SK-N-SH treated with all-trans-retinoic acid at 6 μM for 48 hours (cell line): ENCODE results near the gene SOX5.
"Not testable (repeated sequence)": the region's sequence is repeated elsewhere in the genome, so short reads cannot be mapped to it uniquely, and the experiment has no call there.

Experiments used
- ATAC-seq: fragments of 200-7000 bp; cut with Tn5 transposase; 3 replicates; pipeline ENCODE4 v1.9.1; 2020; ENCODE audit warnings: mild to moderate bottlenecking, moderate library complexity
- BACH2 ChIP-seq: fragments of 250-450 bp; sonication (Bioruptor Pico); IDR thresholded peaks from 2 replicates; pipeline ENCODE4 v1.9.0; 2021; ENCODE audit warnings: mild to moderate bottlenecking, borderline replicate concordance
- CREB5 ChIP-seq: fragments of 250-450 bp; sonication (Bioruptor Pico); IDR thresholded peaks from 2 replicates; pipeline ENCODE4 v1.5.1; 2020; ENCODE audit warnings: low read depth, mild to moderate bottlenecking, moderate library complexity
- CSDC2 ChIP-seq: fragments of 250-450 bp; sonication (Bioruptor Pico); IDR thresholded peaks from 2 replicates; pipeline ENCODE4 v1.5.0; 2020; ENCODE audit warnings: mild to moderate bottlenecking, moderate library complexity
- ESRRG ChIP-seq: fragments of 250-450 bp; sonication (Bioruptor Pico); IDR thresholded peaks from 2 replicates; pipeline ENCODE4 v1.6.1; 2021; ENCODE audit warnings: mild to moderate bottlenecking
- GLIS3 ChIP-seq: fragments of 250-450 bp; sonication (Bioruptor Pico); IDR thresholded peaks from 2 replicates; pipeline ENCODE4 v1.5.0; 2020; ENCODE audit warnings: mild to moderate bottlenecking, moderate library complexity
- ISL1 ChIP-seq: fragments of 250-450 bp; sonication (Bioruptor Pico); IDR thresholded peaks from 2 replicates; pipeline ENCODE4 v2.1.2; 2022; ENCODE audit warnings: mild to moderate bottlenecking, moderate library complexity
- OSR1 ChIP-seq: fragments of 250-450 bp; sonication (Bioruptor Pico); IDR thresholded peaks from 2 replicates; pipeline ENCODE4 v1.8.0; 2022; ENCODE audit warnings: moderate library complexity, mild to moderate bottlenecking, inconsistent platforms
- PATZ1 ChIP-seq: fragments of 250-450 bp; sonication (Bioruptor Pico); IDR thresholded peaks from 2 replicates; pipeline ENCODE4 v1.8.0; 2020; ENCODE audit warnings: mild to moderate bottlenecking, moderate library complexity, borderline replicate concordance
- POU6F1 ChIP-seq: fragments of 250-450 bp; sonication (Bioruptor Pico); IDR thresholded peaks from 2 replicates; pipeline ENCODE4 v1.8.0; 2021; ENCODE audit warnings: low read depth, mild to moderate bottlenecking, moderate library complexity, borderline replicate concordance
- RARB ChIP-seq: fragments of 250-450 bp; sonication (Bioruptor Pico); IDR thresholded peaks from 2 replicates; pipeline ENCODE4 v1.8.0; 2021; ENCODE audit warnings: mild to moderate bottlenecking, moderate library complexity
- SNAI2 ChIP-seq: fragments of 250-450 bp; sonication (Bioruptor Pico); IDR thresholded peaks from 2 replicates; pipeline ENCODE4 v1.5.0; 2020; ENCODE audit warnings: mild to moderate bottlenecking, moderate library complexity
- TCF4 ChIP-seq: fragments of 250-450 bp; sonication (Bioruptor Pico); IDR thresholded peaks from 2 replicates; pipeline ENCODE4 v1.8.0; 2021; ENCODE audit warnings: mild to moderate bottlenecking, moderate library complexity, borderline replicate concordance
- TOX ChIP-seq: fragments of 250-450 bp; sonication (Bioruptor Pico); IDR thresholded peaks from 2 replicates; pipeline ENCODE4 v1.8.0; 2021; ENCODE audit warnings: mild to moderate bottlenecking, moderate library complexity, borderline replicate concordance
- TSHZ2 ChIP-seq: fragments of 250-450 bp; sonication (Bioruptor Pico); IDR thresholded peaks from 2 replicates; pipeline ENCODE4 v1.5.0; 2020; ENCODE audit warnings: mild to moderate bottlenecking, moderate library complexity
- ZC3H10 ChIP-seq: fragments of 250-450 bp; sonication (Bioruptor Pico); IDR thresholded peaks from 2 replicates; pipeline ENCODE4 v1.5.1; 2021; ENCODE audit warnings: mild to moderate bottlenecking, moderate library complexity
- ZFP3 ChIP-seq: fragments of 250-450 bp; sonication (Bioruptor Pico); IDR thresholded peaks from 2 replicates; pipeline ENCODE4 v1.5.0; 2020; ENCODE audit warnings: mild to moderate bottlenecking, moderate library complexity
- ZFP30 ChIP-seq: fragments of 450-650 bp; formaldehyde crosslinking; IDR thresholded peaks from 2 replicates; pipeline ENCODE4 v1.5.0; 2022; ENCODE audit warnings: mild to moderate bottlenecking, moderate library complexity
- ZNF565 ChIP-seq: fragments of 450-650 bp; formaldehyde crosslinking; conservative IDR thresholded peaks from 2 replicates; pipeline ENCODE4 v1.5.0; 2020; ENCODE audit warnings: low read depth, mild to moderate bottlenecking, moderate library complexity
- ZNF70 ChIP-seq: fragments of 450-650 bp; formaldehyde crosslinking; IDR thresholded peaks from 2 replicates; pipeline ENCODE4 v1.5.0; 2020; ENCODE audit warnings: mild to moderate bottlenecking, moderate library complexity
- ZNF8 ChIP-seq: fragments of 450-650 bp; formaldehyde crosslinking; IDR thresholded peaks from 2 replicates; pipeline ENCODE4 v1.5.0; 2020; ENCODE audit warnings: mild to moderate bottlenecking, moderate library complexity

The SOX5 gene

GRCh38 chr12:23827353-23827752, 122.1 kb downstream of the SOX5 start:
- TF ChIP-seq TCF4 (CRISPR knock-in tag) (no peak), ISL1 (no peak), POU6F1 (CRISPR knock-in tag) (no peak), ZNF8 (no peak), PATZ1 (CRISPR knock-in tag) (no peak), ZFP30 (CRISPR knock-in tag) (no peak), ESRRG (CRISPR knock-in tag) (no peak), SNAI2 (CRISPR knock-in tag) (no peak), RARB (CRISPR knock-in tag) (no peak), ZNF70 (CRISPR knock-in tag) (no peak), CREB5 (no peak), BACH2 (CRISPR knock-in tag) (no peak), ZNF565 (CRISPR knock-in tag) (no peak), TSHZ2 (CRISPR knock-in tag) (no peak), ZC3H10 (CRISPR knock-in tag) (no peak), CSDC2 (CRISPR knock-in tag) (no peak), GLIS3 (no peak), ZFP3 (no peak), TOX (CRISPR knock-in tag) (no peak), OSR1 (no peak)
- TF ChIP-seq, all 23 proteins: peak for 0
- no peak for ATAC-seq

- ATAC-seq = not testable (repeated sequence)
Observed at GRCh38 chr12:23825124-23825523, 124.3 kb downstream of the SOX5 start.

GRCh38 chr12:23824358-23824757, 125.1 kb downstream of the SOX5 start:
- TF ChIP-seq TSHZ2 (CRISPR knock-in tag) (no peak), TCF4 (CRISPR knock-in tag) (no peak), RARB (CRISPR knock-in tag) (no peak), CSDC2 (CRISPR knock-in tag) (no peak)

GRCh38 chr12:23822883-23823282, 126.6 kb downstream of the SOX5 start:
- ATAC-seq = not testable (repeated sequence)

More at GRCh38 chr12:23824358-23824757, 125.1 kb downstream of the SOX5 start:
- no peak for ATAC-seq
